Measurements from ENCODE around the gene SPSB3.

GRCh38 chr16:1727651-1728624 lies 54.4 kb downstream of the SPSB3 start:
- TF ChIP-seq POLR2AphosphoS5 (IDR thresholded peaks at IDR 0.05; ENCODE audit: low read depth, low read length) (no peak), TAF1 (IDR thresholded peaks at IDR 0.05; ENCODE audit: borderline replicate concordance, insufficient read depth, low read length) (no peak), SIN3A (IDR thresholded peaks at IDR 0.05; ENCODE audit: borderline replicate concordance, insufficient read depth, low read length) (no peak), REST (IDR thresholded peaks at IDR 0.05; ENCODE audit: insufficient read depth in 1 of 2, low read depth in 2 of 2, low read length in 2 of 2) (no peak), FOXP2 (optimal IDR thresholded peaks at IDR 0.05; ENCODE audit: borderline replicate concordance, extremely low read depth, extremely low read length, insufficient read depth) (no peak)
